DLD1 (cell line): ENCODE data around the gene SPDYE2.
"Not testable (repeated sequence)": the region's sequence is repeated elsewhere in the genome, so short reads cannot be mapped to it uniquely, and the experiment has no call there.

Source experiments
- in situ Hi-C: cut with HindIII; loops from 2 replicates; pipeline ENCODE4 v1.10.0; 2017; ENCODE audit warnings: low sequenced_read_pairs

Gene SPDYE2

GRCh38 chr7:102540604-102541003, 10.4 kb upstream of the SPDYE2 start:
- in situ Hi-C loops, result not testable (repeated sequence)

GRCh38 chr7:102542083-102542482, 8.9 kb upstream of the SPDYE2 start:
- in situ Hi-C loops, result not testable (repeated sequence)

- in situ Hi-C loops, result not testable (repeated sequence)
Observed at GRCh38 chr7:102542771-102543170, 8.3 kb upstream of the SPDYE2 start.

- in situ Hi-C loops, result not testable (repeated sequence)
Observed at GRCh38 chr7:102543596-102543995, 7.4 kb upstream of the SPDYE2 start, which contains the start of gene UPK3BL2. Gene UPK3BL2 (minus strand): TSS chr7:102543696. CDS start chr7:102543636, 60 bp downstream.

GRCh38 chr7:102544372-102544771, 6.7 kb upstream of the SPDYE2 start:
- in situ Hi-C loops, result not testable (repeated sequence)

GRCh38 chr7:102545288-102545687, 5.7 kb upstream of the SPDYE2 start:
- in situ Hi-C loops, result not testable (repeated sequence)

- in situ Hi-C loops, result not testable (repeated sequence)
Observed at GRCh38 chr7:102546353-102546752, 4.7 kb upstream of the SPDYE2 start.

GRCh38 chr7:102568620-102569019, 17.6 kb downstream of the SPDYE2 start:
- in situ Hi-C loops, result not testable (repeated sequence)

GRCh38 chr7:102572261-102573239, 21.5 kb downstream of the SPDYE2 start, which contains the start of gene POLR2J3:
Gene POLR2J3 (minus strand): TSS chr7:102572583. CDS start chr7:102572521, 62 bp downstream.
- in situ Hi-C loops, result not testable (repeated sequence)

GRCh38 chr7:102574607-102575006, 23.6 kb downstream of the SPDYE2 start:
- in situ Hi-C loops, result not testable (repeated sequence)

GRCh38 chr7:102576363-102576762, 25.3 kb downstream of the SPDYE2 start:
- in situ Hi-C loops, result not testable (repeated sequence)

- in situ Hi-C loops, result not testable (repeated sequence)
Observed at GRCh38 chr7:102577315-102578240, 26.6 kb downstream of the SPDYE2 start.

- in situ Hi-C loops, result not testable (repeated sequence)
Observed at GRCh38 chr7:102578486-102578885, 27.5 kb downstream of the SPDYE2 start.

GRCh38 chr7:102581722-102582121, 30.7 kb downstream of the SPDYE2 start:
- in situ Hi-C loops, result not testable (repeated sequence)

GRCh38 chr7:102583495-102583894, 32.5 kb downstream of the SPDYE2 start:
- in situ Hi-C loops, result not testable (repeated sequence)

GRCh38 chr7:102589857-102590256, 38.8 kb downstream of the SPDYE2 start:
- in situ Hi-C loops, result not testable (repeated sequence)

- in situ Hi-C loops, result not testable (repeated sequence)
Observed at GRCh38 chr7:102592477-102593019, 41.5 kb downstream of the SPDYE2 start.

GRCh38 chr7:102593637-102594334, 42.8 kb downstream of the SPDYE2 start:
- in situ Hi-C loops, result not testable (repeated sequence)

- in situ Hi-C loops, result not testable (repeated sequence)
Observed at GRCh38 chr7:102596036-102596435, 45.0 kb downstream of the SPDYE2 start.

GRCh38 chr7:102599699-102600098, 48.7 kb downstream of the SPDYE2 start:
- in situ Hi-C loops, result not testable (repeated sequence)
